Loucy (cell line): Measurements from ENCODE around the gene PRKCZ.

ENCODE experiments used
- EZH2phosphoT487 ChIP-seq: fragments of 200-600 bp; IDR thresholded peaks from 2 replicates; pipeline ENCODE4 v1.6.1; 2018; ENCODE audit warnings: antibody characterized with exemption, mild to moderate bottlenecking, moderate library complexity, borderline replicate concordance
- TF ChIP-seq, protein P1 (sequence below): fragments of 200-600 bp; sonication (generic); conservative IDR thresholded peaks from 2 replicates; pipeline ENCODE4 v1.5.1; 2014; ENCODE audit warnings: mild to moderate bottlenecking, antibody characterized with exemption, low read length

DNA sequence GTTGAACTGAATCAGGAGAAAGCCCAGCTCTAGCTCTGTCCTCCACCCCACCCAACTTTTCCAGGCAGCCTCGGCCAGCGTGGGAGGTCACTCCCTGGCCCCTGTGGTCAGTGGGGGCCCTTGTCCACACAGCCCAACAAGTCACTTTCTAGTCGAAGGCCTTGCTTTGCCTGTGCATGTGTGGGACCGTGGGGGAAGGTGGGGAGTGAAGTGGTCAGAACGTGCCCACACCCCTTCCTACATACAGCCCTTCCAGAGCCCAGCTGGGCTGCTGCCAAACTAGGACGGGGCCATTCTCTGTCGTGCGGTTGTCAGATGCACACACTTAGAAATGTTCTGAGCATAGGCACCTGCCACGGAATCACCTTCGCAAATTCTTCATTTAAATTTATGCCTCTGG, 126.4 kb downstream of the PRKCZ start:
- TF ChIP-seq, protein P1, sequence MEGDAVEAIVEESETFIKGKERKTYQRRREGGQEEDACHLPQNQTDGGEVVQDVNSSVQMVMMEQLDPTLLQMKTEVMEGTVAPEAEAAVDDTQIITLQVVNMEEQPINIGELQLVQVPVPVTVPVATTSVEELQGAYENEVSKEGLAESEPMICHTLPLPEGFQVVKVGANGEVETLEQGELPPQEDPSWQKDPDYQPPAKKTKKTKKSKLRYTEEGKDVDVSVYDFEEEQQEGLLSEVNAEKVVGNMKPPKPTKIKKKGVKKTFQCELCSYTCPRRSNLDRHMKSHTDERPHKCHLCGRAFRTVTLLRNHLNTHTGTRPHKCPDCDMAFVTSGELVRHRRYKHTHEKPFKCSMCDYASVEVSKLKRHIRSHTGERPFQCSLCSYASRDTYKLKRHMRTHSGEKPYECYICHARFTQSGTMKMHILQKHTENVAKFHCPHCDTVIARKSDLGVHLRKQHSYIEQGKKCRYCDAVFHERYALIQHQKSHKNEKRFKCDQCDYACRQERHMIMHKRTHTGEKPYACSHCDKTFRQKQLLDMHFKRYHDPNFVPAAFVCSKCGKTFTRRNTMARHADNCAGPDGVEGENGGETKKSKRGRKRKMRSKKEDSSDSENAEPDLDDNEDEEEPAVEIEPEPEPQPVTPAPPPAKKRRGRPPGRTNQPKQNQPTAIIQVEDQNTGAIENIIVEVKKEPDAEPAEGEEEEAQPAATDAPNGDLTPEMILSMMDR, result no peak
- TF ChIP-seq EZH2phosphoT487, result no peak
